ENCODE data around the gene SPARC.
A peak's percentile ranks its signal among the peaks of the same experiment; 100 is the strongest.

SPARC gene

DNA sequence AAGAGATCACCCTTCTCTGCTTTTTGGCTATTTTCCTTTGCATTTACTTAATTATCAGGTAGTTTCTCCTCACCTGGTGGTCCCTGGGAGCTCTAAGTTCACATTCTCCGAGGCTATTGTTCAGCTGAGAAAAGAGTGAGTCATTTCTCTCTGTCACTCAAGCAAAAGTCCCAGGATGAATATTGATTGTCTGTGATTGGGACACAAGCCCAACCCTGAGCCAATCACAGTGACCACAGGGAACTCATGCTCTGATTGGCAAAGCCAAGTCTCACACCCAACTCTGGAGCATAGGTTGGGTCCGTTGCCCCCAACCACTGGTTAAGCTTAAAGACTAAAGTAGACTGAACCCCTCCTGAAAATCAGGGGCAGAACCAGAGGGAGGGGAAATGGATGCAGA lies 67.8 kb downstream of the SPARC start:
- no peak for DNase-seq

DNA sequence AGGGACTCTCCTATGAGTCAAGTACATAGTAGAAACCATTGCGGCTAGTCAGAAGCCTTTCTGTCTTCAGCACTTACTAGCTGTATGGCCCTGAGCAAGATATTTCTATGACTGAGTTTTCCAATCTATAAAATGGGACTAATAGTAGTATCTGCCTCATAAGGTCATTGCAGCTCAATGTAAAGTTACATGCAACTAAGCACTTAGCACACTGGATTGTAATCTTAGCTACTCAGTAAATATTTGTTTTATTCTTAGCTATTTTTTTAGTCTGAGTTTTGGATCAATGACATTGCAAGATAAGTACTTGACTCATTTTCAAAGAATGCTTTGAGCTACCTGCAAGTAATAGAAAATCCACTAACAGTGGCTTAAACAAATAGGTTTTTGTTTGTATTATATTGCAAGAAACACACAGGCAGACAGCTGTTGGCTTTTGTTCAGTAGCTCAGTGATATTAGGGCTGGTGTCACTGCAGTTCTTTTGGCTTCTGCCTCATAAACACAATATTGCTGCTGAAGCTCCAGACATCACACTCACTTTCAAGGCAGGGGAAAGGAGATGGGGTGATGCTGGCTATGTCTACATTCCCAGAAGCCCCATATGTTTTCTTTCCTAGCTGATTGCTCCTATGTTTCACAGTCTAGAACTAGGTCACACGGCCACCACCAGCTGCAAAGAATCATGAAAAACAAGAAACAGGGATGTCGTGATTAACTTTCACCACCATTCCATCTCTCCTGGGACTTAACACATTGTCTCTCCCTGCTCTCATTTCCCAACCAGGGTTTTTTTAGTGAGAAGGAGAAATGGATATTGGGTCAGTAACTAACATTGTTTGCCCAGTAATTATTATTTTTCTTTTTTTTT lies 68.6 kb downstream of the SPARC start:
- DNase-seq: no peak

- no peak for DNase-seq
These were observed 69.3 kb downstream of the SPARC start for GRCh38 chr5:151617383-151617840.

GRCh38 chr5:151615431-151615830 lies 71.3 kb downstream of the SPARC start:
- DNase-seq: no peak

- no peak for DNase-seq
These were observed 72.2 kb downstream of the SPARC start for GRCh38 chr5:151614565-151614964.

- DNase-seq: peak; percentile 13
These were observed 73.9 kb downstream of the SPARC start for GRCh38 chr5:151612689-151613427.

- DNase-seq: no peak
These were observed 75.5 kb downstream of the SPARC start for GRCh38 chr5:151611127-151611775.
